Spleen (tissue), 7 donors: Measurements from ENCODE around the gene NDST3.

Source experiments
- POLR2AphosphoS5 ChIP-seq, 3 donors: sonication (generic); formaldehyde crosslinking; IDR thresholded peaks; one replicate each; pipeline ENCODE4 v1.5.1; 2017; ENCODE audit warnings: antibody characterized with exemption in 3 of 3
- TF ChIP-seq, protein P1 (sequence below), 11 experiments: fragments of 200-600 bp in 7 of 11; fragments of 450-650 bp in 4 of 11; sonication (generic) in 4 of 11; IDR thresholded peaks in 8 of 11; conservative IDR thresholded peaks in 3 of 11; 1 replicate in 7 of 11; 2 replicates in 4 of 11; pipeline versions ENCODE4 v1.4.0 to v1.8.0; 2016 to 2021; ENCODE audit warnings: antibody characterized with exemption in 11 of 11, inconsistent platforms in 4 of 11, mild to moderate bottlenecking in 1 of 11
- donor health status: DM: no; HTN: no; CAD: no; lungs with moderate emphysema.
- donor health status: DM: no; HTN: no; CAD: no.
- donor health status: DM: no; HTN: no; CAD: no.

DNA sequence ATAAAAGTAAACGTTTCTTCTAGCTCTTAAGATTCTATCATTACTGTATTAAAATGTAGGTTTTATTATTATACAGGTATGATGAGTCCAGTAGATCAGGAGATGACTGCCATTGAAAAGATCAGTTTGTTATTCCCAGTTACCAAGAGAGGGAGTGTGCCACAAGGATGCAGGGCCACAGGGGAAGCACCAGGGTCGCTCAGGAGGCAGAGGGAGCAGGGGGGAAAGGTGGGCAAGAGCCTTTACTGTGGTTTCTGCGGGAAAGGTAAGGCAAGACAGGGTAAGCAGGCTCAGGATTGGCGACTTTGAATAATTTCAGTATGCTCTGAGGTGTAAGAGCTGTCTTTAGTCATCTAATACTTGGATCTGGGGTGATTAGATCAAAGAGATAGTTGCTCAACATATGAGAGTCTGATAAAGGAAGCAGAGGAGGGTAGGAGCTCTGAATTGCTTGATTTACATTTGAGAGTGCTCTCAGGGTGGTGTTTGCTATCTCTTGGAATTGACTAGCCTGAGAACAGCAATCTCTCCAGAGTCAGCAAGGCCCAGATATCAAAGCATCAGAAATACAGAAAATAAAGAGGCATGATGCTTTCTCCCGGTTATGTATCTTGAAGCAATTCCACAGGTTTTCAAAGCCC, 86.0 kb downstream of the NDST3 start:
- TF ChIP-seq, protein P1, sequence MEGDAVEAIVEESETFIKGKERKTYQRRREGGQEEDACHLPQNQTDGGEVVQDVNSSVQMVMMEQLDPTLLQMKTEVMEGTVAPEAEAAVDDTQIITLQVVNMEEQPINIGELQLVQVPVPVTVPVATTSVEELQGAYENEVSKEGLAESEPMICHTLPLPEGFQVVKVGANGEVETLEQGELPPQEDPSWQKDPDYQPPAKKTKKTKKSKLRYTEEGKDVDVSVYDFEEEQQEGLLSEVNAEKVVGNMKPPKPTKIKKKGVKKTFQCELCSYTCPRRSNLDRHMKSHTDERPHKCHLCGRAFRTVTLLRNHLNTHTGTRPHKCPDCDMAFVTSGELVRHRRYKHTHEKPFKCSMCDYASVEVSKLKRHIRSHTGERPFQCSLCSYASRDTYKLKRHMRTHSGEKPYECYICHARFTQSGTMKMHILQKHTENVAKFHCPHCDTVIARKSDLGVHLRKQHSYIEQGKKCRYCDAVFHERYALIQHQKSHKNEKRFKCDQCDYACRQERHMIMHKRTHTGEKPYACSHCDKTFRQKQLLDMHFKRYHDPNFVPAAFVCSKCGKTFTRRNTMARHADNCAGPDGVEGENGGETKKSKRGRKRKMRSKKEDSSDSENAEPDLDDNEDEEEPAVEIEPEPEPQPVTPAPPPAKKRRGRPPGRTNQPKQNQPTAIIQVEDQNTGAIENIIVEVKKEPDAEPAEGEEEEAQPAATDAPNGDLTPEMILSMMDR (IDR thresholded peaks at IDR 0.05 in 8 of 11, conservative IDR thresholded peaks at IDR 0.05 in 3 of 11): no peak
- no peak for TF ChIP-seq POLR2AphosphoS5 (IDR thresholded peaks at IDR 0.05)
